GM19463 (cell line): Measurements from ENCODE around the gene ESYT2.
"Not testable (repeated sequence)": the region's sequence is repeated elsewhere in the genome, so short reads cannot be mapped to it uniquely, and the experiment has no call there.

ENCODE experiments used
- ATAC-seq: cut with Tn5 transposase; IDR thresholded peaks from one replicate; pipeline ENCODE4 v1.9.1; 2021; ENCODE audit warnings: mild to moderate bottlenecking, moderate library complexity; ENCODE audit not compliant: unreplicated experiment

The ESYT2 gene

GRCh38 chr7:158829342-158830210 is at the start of gene ESYT2:
ESYT2 (minus strand) TSS chr7:158829509; CDS start chr7:158829418, 91 bp downstream.
- ATAC-seq, result peak; percentile 80

DNA sequence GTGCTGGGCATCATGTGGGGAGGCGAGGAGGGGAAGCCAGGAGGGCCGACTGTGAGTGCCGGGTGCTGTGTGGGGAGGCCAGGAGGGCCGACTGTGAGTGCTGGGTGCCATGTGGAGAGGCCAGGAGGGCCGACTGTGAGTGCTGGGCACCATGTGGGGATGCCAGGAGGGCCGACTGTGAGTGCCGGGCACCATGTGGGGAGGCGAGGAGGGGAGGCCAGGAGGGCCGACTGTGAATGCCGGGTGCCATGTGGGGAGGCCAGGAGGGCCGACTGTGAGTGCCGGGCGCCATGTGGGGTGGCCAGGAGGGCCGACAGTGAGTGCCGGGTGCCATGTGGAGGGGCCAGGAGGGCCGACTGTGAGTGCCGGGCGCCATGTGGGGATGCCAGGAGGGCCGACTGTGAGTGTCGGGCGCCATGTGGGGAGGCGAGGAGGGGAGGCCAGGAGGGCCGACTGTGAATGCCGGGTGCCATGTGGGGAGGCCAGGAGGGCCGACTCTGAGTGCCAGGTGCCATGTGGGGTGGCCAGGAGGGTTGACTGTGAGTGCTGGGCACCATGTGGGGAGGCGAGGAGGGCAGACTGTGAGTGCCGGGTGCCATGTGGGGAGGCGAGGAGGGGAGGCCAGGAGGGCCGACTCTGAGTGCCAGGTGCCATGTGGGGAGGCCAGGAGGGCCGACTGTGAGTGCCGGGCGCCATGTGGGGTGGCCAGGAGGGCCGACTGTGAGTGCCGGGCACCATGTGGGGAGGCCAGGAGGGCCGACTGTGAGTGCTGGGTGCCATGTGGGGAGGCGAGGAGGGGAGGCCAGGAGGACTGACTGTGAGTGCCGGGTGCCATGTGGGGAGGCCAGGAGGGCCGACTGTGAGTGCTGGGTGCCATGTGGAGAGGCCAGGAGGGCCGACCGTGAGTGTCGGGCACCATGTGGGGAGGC is 49.1 kb upstream of the ESYT2 start:
- ATAC-seq, result not testable (repeated sequence)

DNA sequence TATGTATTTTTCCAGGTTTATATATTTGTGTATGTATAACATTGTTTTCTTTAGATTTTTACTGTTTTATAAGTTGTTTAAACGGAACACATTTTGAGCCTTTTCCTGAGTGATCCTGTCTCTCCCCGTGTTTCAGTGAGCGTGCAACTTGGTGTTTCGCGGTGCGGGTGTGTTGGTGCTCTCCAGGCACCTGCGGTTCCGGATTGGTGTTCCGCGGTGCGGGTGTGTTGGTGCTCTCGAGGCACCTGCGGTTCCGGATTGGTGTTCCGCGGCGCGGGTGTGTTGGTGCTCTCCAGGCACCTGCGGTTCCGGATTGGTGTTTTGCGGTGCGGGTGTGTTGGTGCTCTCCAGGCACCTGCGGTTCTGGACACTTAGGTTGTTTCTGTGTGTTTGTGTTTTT is 47.7 kb upstream of the ESYT2 start:
- ATAC-seq, result no peak

DNA sequence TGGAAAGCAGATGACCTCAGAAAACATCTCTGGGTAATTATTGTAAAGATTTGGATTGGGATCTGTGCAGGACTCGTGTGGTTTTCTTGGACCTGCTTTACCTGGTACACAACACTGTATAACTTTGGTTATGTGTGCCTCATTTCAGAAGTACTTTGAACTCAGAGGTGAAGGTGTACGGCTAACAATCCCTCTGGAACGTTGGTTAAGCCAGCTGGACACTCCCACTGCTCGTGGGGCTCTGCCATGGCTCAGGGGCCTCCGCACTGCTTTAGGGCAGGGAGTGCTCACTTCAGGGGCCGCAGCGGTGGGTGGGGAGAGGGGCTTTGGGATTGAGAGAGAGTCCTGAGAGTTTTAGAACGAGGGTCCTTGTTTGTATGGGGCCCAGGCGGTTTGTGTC is 40.6 kb upstream of the ESYT2 start:
- ATAC-seq, result no peak

DNA sequence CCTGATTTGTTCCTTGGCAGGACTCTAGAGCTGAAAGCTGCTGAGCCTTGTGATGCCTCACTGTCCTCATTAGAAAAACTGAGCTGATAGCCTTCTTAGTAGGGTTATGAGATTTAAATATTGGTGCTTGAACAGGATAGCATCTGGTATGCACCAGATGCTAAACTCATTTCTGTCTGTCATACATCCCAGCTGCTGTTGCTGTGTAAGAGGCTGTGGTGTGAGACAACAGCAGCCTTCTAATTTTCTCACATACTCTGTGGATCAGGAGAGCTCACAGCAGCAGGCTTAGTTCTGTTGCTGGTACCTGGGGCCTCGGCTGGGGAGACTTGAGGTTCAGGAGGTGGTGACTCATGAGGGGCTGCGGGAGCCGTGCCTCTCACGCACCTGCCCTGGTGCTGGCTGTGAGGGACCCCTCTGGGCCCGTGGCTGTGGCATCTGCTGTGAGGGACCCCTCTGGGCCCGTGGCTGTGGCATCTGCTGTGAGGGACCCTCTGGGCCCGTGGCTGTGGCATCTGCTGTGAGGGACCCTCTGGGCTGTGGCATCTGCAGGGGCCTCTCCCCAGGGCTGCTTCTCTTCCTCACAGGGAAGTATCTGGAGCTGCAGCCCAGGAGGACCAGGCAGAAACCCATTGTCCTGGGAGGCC is 39.6 kb upstream of the ESYT2 start:
- ATAC-seq, result no peak

DNA sequence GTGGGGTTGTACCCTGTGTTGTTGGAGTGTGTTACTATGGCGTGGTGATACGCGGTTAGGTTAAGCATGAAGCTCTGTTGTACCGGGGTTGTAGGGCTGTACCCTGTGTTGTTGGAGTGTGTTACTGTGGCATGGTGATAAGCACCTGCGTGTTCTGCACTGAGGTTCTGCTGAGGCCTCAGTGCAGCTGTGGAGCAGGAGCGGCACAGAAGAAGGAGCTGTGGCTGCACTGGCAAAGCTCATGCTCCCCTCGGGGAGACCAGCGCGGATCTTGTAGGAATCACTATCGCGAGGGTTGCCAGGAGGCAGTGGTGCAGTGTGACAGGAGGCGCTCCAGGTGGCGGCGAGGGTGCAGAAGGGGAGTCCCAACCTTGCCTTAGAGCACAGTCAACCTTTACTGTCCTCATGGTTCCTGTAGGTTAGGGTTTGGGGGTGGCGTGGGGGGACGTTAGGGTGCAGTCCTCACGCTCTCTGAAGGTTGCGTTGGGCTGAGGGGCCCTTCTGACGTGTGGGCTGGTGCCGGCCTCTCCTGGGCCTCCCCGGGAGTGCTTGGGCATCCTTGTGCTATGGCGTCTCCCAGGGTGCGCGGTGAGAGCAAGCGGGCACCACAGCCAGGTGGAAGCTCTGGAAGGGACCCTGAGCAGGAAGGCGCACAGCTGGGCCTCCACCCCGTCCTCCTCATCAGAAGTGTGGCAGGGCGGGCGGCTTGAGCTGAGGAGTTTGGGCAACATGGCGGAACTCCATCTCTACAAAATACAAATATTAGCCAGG is 38.1 kb upstream of the ESYT2 start:
- ATAC-seq, result no peak

GRCh38 chr7:158865977-158866376 is 36.7 kb upstream of the ESYT2 start:
- ATAC-seq, result no peak

DNA sequence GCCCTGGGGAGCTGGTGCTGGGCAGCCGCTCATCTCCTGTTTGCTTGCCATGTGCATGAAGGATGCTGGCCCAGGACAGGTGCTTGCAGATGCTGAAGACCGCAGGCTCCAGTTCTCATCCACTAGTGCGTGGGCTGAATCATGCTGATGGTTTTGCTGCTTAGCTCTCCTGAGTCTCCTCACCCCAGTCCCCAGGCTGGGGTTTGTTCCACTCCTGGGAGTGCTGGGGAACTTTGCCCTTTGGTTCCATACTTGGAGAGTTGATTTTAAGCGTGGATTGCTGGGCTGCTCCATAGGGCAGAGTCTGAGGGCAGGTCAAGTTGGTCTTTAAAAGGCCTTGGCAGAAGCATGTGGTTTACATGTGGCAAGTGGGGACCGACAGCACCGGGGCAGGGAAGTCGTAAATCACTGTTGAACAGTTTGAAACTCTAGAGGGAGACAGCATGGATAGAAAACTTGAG is 36.2 kb upstream of the ESYT2 start:
- ATAC-seq, result no peak

- ATAC-seq, result no peak
Measured at GRCh38 chr7:158864833-158865232, 35.5 kb upstream of the ESYT2 start.

- ATAC-seq, result no peak
Measured at GRCh38 chr7:158864507-158864820, 35.2 kb upstream of the ESYT2 start.

- ATAC-seq, result peak; percentile 42
Measured at GRCh38 chr7:158863611-158864506, 34.5 kb upstream of the ESYT2 start.

- ATAC-seq, result peak; percentile 38
Measured at GRCh38 chr7:158862985-158863610, 33.8 kb upstream of the ESYT2 start.

DNA sequence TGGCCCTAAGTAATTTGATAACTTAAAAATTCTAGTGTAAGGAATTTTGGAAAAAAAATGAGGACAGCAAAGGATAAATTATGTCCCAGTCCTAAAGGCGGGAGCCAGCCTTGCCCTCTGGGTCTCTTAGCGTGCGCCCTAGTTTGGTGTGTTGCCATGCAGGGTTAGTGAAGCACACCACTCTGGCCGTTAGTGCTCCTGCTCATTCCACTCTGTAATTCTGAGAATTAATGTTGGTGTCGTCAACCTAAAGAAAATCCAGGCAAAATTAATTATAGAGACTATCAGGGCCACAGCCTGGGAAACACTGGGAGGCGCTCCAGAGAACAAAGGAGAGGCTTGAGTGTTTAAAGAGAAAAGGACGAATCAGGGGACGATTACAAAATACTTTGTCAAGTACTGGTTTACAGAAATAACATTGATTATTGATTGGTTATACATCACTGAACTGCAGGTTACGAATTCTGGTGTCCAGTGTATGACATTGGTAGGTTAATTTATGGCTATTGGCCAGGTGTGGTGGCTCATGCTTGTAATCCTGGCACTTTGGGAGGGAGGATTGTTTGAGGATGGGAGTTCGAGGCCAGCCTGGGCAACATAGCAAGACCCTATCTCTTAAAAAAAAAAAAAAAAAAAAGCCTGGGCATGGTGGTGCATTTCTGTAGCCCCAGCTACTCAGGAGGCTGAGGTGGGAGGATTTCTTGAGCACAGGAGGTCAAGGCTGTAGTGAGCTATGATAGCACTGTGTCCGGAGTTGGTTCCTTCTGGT is 32.8 kb upstream of the ESYT2 start:
- no peak for ATAC-seq

GRCh38 chr7:158861004-158861787 is 31.9 kb upstream of the ESYT2 start:
- no peak for ATAC-seq

- ATAC-seq, result no peak
Measured at GRCh38 chr7:158860394-158860793, 31.1 kb upstream of the ESYT2 start.

GRCh38 chr7:158858592-158859503 is 29.5 kb upstream of the ESYT2 start:
- ATAC-seq, result no peak
